GM23338 (cell line): ENCODE data around the gene LRSAM1. TPM values are rescaled to one million over a fixed set of nuclear protein-coding genes. Genes with fewer than 3 reads are reported as not detected.

Experiments used
- ATAC-seq: fragments of 200-7000 bp; cut with Tn5 transposase; 3 replicates; pipeline ENCODE4 v1.9.1; 2020
- DNase-seq: peaks from one replicate; pipeline ENCODE4 v3.0.0-alpha.2; 2015; ENCODE audit warnings: low spot score
- H2AFZ ChIP-seq: fragments of 200-600 bp; sonication (generic); 2 replicates; pipeline ENCODE4 v1.8.0; 2016; ENCODE audit warnings: antibody characterized with exemption, mild to moderate bottlenecking, moderate library complexity
- H3F3A ChIP-seq: fragments of 200-600 bp; sonication (generic); replicated peaks from 2 replicates; pipeline ENCODE4 v1.8.0; 2017; ENCODE audit warnings: antibody characterized with exemption, mixed run types, low read depth
- H3K27ac ChIP-seq: fragments of 200-600 bp; sonication (generic); 2 replicates; pipeline ENCODE4 v1.6.1; 2016; ENCODE audit warnings: low read depth
- H3K27me3 ChIP-seq: fragments of 200-600 bp; sonication (generic); 2 replicates; pipeline ENCODE4 v1.8.0; 2016; ENCODE audit warnings: mild to moderate bottlenecking, mixed run types, moderate library complexity; ENCODE audit not compliant: insufficient read depth
- H3K36me3 ChIP-seq: fragments of 200-600 bp; sonication (generic); 2 replicates; pipeline ENCODE4 v1.8.0; 2016; ENCODE audit warnings: mild to moderate bottlenecking; ENCODE audit not compliant: insufficient read depth
- H3K4me1 ChIP-seq: fragments of 200-600 bp; sonication (generic); 2 replicates; pipeline ENCODE4 v1.8.0; 2016; ENCODE audit warnings: mild to moderate bottlenecking, moderate library complexity; ENCODE audit not compliant: insufficient read depth
- H3K4me2 ChIP-seq: fragments of 200-600 bp; sonication (generic); 2 replicates; pipeline ENCODE4 v1.7.1; 2017; ENCODE audit warnings: mixed run types
- H3K4me3 ChIP-seq: fragments of 200-600 bp; sonication (generic); 2 replicates; pipeline ENCODE4 v1.6.1; 2016; ENCODE audit warnings: mixed run types
- H3K79me2 ChIP-seq: fragments of 200-600 bp; sonication (generic); replicated peaks from 2 replicates; pipeline ENCODE4 v1.8.0; 2017; ENCODE audit warnings: mild to moderate bottlenecking; ENCODE audit not compliant: insufficient read depth
- H3K9me2 ChIP-seq: fragments of 200-600 bp; sonication (generic); 2 replicates; pipeline ENCODE4 v1.8.0; 2017; ENCODE audit not compliant: insufficient read depth
- H4K20me1 ChIP-seq: fragments of 200-600 bp; sonication (generic); replicated peaks from 2 replicates; pipeline ENCODE4 v1.8.0; 2017; ENCODE audit warnings: mild to moderate bottlenecking; ENCODE audit not compliant: insufficient read depth
- H3K27ac Mint-ChIP-seq: 2 replicates; pipeline ENCODE4 v1.8.0; 2020; ENCODE audit warnings: inconsistent platforms, mild to moderate bottlenecking, moderate library complexity, mixed read lengths
- H3K27me3 Mint-ChIP-seq: 3 replicates; pipeline ENCODE4 v1.8.0; 2022; ENCODE audit warnings: low read depth, mild to moderate bottlenecking, moderate library complexity, mixed read lengths, inconsistent platforms; ENCODE audit not compliant: insufficient read depth, poor library complexity
- H3K36me3 Mint-ChIP-seq: 3 replicates; pipeline ENCODE4 v1.8.0; 2021; ENCODE audit warnings: low read depth, mild to moderate bottlenecking, inconsistent platforms, moderate library complexity, mixed read lengths
- H3K4me1 Mint-ChIP-seq: 3 replicates; pipeline ENCODE4 v1.8.0; 2020; ENCODE audit warnings: mild to moderate bottlenecking, inconsistent platforms, mixed read lengths
- H3K4me3 Mint-ChIP-seq: 3 replicates; pipeline ENCODE4 v1.8.0; 2021; ENCODE audit warnings: moderate library complexity, mild to moderate bottlenecking, inconsistent platforms, mixed read lengths
- H3K9me3 Mint-ChIP-seq: 3 replicates; pipeline ENCODE4 v1.8.0; 2020; ENCODE audit warnings: moderate library complexity, mild to moderate bottlenecking, inconsistent platforms, mixed read lengths
- ETS1 ChIP-seq: IDR thresholded peaks from 2 replicates; pipeline ENCODE4 v1.6.1; 2016; ENCODE audit warnings: antibody characterized with exemption
- EZH2 ChIP-seq: fragments of 200-600 bp; sonication (generic); IDR thresholded peaks from one replicate; pipeline ENCODE4 v1.8.0; 2017; ENCODE audit warnings: antibody characterized with exemption, mild to moderate bottlenecking, low read depth; ENCODE audit not compliant: unreplicated experiment
- EZH2phosphoT487 ChIP-seq: fragments of 200-600 bp; sonication (generic); IDR thresholded peaks from one replicate; pipeline ENCODE4 v1.8.1; 2018; ENCODE audit warnings: antibody characterized with exemption; ENCODE audit not compliant: unreplicated experiment
- NANOG ChIP-seq: IDR thresholded peaks from 2 replicates; pipeline ENCODE4 v1.6.1; 2016; ENCODE audit warnings: antibody characterized with exemption, borderline replicate concordance
- ZNF462 ChIP-seq: fragments of 250-450 bp; sonication (Bioruptor Pico); IDR thresholded peaks from 2 replicates; pipeline ENCODE4 v1.5.0; 2020; ENCODE audit warnings: mild to moderate bottlenecking, moderate library complexity
- polyA plus RNA-seq: library from polyadenylated mRNA; unstranded; fragments of >200 nt; fragmentation: Nextera tagmentation; extraction: Ambion mirVana; gene quantifications from 2 replicates; pipeline ENCODE4 v1.2.1, GENCODE V29; 2016
- total RNA-seq: library from RNA; depleted of rRNA; stranded (reverse); fragments of >200 nt; shearing (Covaris generic); gene quantifications from 2 replicates; pipeline ENCODE4 v1.2.3, GENCODE V29; 2014

The LRSAM1 gene
- total and polyA plus RNA-seq, 2 experiments from 2014 or later = 12.8 to 21.9 TPM

- TF ChIP-seq ZNF462 (no peak), ETS1 (no peak)
Measured at GRCh38 chr9:127467621-127468020, 16.3 kb downstream of the LRSAM1 start (continued).

GRCh38 chr9:127470662-127471061 is 19.4 kb downstream of the LRSAM1 start:
- no peak overlapping the region for H3K27ac Mint-ChIP-seq
- Histone ChIP-seq H3K4me2 (no peak overlapping the region), H3K36me3 (no peaks in the 10 kb centered on the region; the same call in 1 of the 2 replicates), H3F3A (0 out of 2 replicates have a peak, but pooled peaks cover 7% of the 10 kb centered on the region), H3K4me3 (no peak overlapping the region), H3K4me1 (0 out of 2 replicates have a peak, but pooled peaks cover 8% of the 10 kb centered on the region), H3K27ac (0 out of 2 replicates have a peak overlapping the region, but pooled peaks have one; percentile 0), H4K20me1 (no peaks in the 10 kb centered on the region), H3K79me2 (no peaks in the 10 kb centered on the region), H3K27me3 (no peaks in the 10 kb centered on the region), H3K9me2 (no peaks in the 10 kb centered on the region), H2AFZ (no peak overlapping the region)
- TF ChIP-seq NANOG (no peak), ZNF462 (no peak), EZH2phosphoT487 (no peak), EZH2 (no peak)
- H3K27me3 Mint-ChIP-seq = no peaks in the 10 kb centered on the region
- no peak for ATAC-seq
- no peaks in the 10 kb centered on the region; the same call in 2 of the 3 replicates for H3K4me1 Mint-ChIP-seq
- no peaks in the 10 kb centered on the region for H3K9me3 Mint-ChIP-seq
- H3K4me3 Mint-ChIP-seq = no peak overlapping the region
- peaks cover 27% of the 10 kb centered on the region for H3K36me3 Mint-ChIP-seq
- no peak for DNase-seq
